Posterior vena cava (tissue), 2 donors: ENCODE data around the gene RALGAPA2. TPM values are rescaled to one million over a fixed set of nuclear protein-coding genes. Genes with fewer than 3 reads are reported as not detected.

ENCODE experiments used
- DNase-seq: peaks from one replicate; pipeline ENCODE4 v3.0.0-alpha.2; 2020; ENCODE audit warnings: low spot score
- intact Hi-C, 2 donors: fragments of 100-400 bp; cut with DNase I; formaldehyde crosslinking; loops; one replicate each; pipeline versions ENCODE4 v1.14.1 to v1.14.2; 2022 to 2023
- total RNA-seq, 2 donors: library from RNA; stranded (reverse); fragmentation: NEBNext Ultra II Directional; extraction: Animal tissue kit (Norgen Biotek cat#: 25700); gene quantifications; one replicate each; pipeline ENCODE4 v1.2.1, GENCODE V29; 2021
- donor health status: DM: yes; HTN: yes; CAD: no.
- donor health status: DM: yes; HTN: yes; CAD: no.

Gene RALGAPA2
- total RNA-seq, 2 donors from 2014 or later, result 34.2 to 38.0 TPM

GRCh38 chr20:20731000-20731944 is 18.8 kb upstream of the RALGAPA2 start:
- intact Hi-C loops, result no loop called here
- DNase-seq, result no peak

GRCh38 chr20:20729563-20729962 is 17.1 kb upstream of the RALGAPA2 start:
- DNase-seq, result no peak
- intact Hi-C loops, result no loop called here

- intact Hi-C loops, result no loop called here
- DNase-seq, result no peak
Observed at GRCh38 chr20:20721489-20721888, 9.0 kb upstream of the RALGAPA2 start.

GRCh38 chr20:20720158-20720557 is 7.7 kb upstream of the RALGAPA2 start:
- intact Hi-C loops, result no loop called here
- no peak for DNase-seq

GRCh38 chr20:20719411-20719810 is 7.0 kb upstream of the RALGAPA2 start:
- intact Hi-C loops, result no loop called here
- DNase-seq, result no peak

- DNase-seq, result no peak
- intact Hi-C loops, result no loop called here
Observed at GRCh38 chr20:20713244-20713765, 861 bp upstream of the RALGAPA2 start.

- peak; percentile 79 for DNase-seq
- intact Hi-C loops, result no loop called here
Observed at GRCh38 chr20:20712004-20712473, 405 bp downstream of the RALGAPA2 start.

GRCh38 chr20:20711413-20711812 is 1.0 kb downstream of the RALGAPA2 start:
- intact Hi-C loops, result no loop called here
- DNase-seq, result no peak

GRCh38 chr20:20710443-20711315 is 1.8 kb downstream of the RALGAPA2 start:
- DNase-seq, result no peak
- intact Hi-C loops, result no loop called here

- intact Hi-C loops, result no loop called here
- DNase-seq, result no peak
Observed at GRCh38 chr20:20709887-20710286, 2.6 kb downstream of the RALGAPA2 start.

- no peak for DNase-seq
- intact Hi-C loops, result no loop called here
Observed at GRCh38 chr20:20706285-20706684, 6.2 kb downstream of the RALGAPA2 start.

GRCh38 chr20:20702330-20703245 is 9.9 kb downstream of the RALGAPA2 start:
- intact Hi-C loops, result no loop called here

GRCh38 chr20:20699917-20700316 is 12.5 kb downstream of the RALGAPA2 start:
- no peak for DNase-seq
- intact Hi-C loops, result no loop called here

More at GRCh38 chr20:20702330-20703245, 9.9 kb downstream of the RALGAPA2 start:
- no peak for DNase-seq

GRCh38 chr20:20699144-20699543 is 13.3 kb downstream of the RALGAPA2 start:
- DNase-seq, result no peak
- intact Hi-C loops, result no loop called here

GRCh38 chr20:20697325-20697845 is 15.1 kb downstream of the RALGAPA2 start:
- intact Hi-C loops, result no loop called here
- no peak for DNase-seq

GRCh38 chr20:20695250-20695816 is 17.1 kb downstream of the RALGAPA2 start:
- no peak for DNase-seq
- intact Hi-C loops, result no loop called here

- intact Hi-C loops, result no loop called here
- DNase-seq, result no peak
Observed at GRCh38 chr20:20694591-20694990, 17.9 kb downstream of the RALGAPA2 start.

GRCh38 chr20:20692587-20692986 is 19.9 kb downstream of the RALGAPA2 start:
- DNase-seq, result no peak
- intact Hi-C loops, result no loop called here
